Astrocyte of the cerebellum (primary cell): ENCODE measurements around the gene UBR7.

Experiments
- DNase-seq: peaks from one replicate; pipeline ENCODE4 v3.0.0-alpha.2; 2011; ENCODE audit warnings: low read depth
- H3K4me3 ChIP-seq: 2 replicates; pipeline ENCODE4 v1.5.1; 2011; ENCODE audit warnings: mild to moderate bottlenecking, low read depth, low read length, moderate library complexity
- in situ Hi-C: cut with HindIII; loops from 2 replicates; pipeline ENCODE4 v1.10.0; 2017; ENCODE audit warnings: low sequenced_read_pairs
- TF ChIP-seq, protein P1 (sequence below): IDR thresholded peaks from 2 replicates; pipeline ENCODE4 v1.5.1; 2012; ENCODE audit warnings: low read length, low read depth, moderate library complexity, mild to moderate bottlenecking; ENCODE audit errors: missing control alignments

UBR7 gene

DNA sequence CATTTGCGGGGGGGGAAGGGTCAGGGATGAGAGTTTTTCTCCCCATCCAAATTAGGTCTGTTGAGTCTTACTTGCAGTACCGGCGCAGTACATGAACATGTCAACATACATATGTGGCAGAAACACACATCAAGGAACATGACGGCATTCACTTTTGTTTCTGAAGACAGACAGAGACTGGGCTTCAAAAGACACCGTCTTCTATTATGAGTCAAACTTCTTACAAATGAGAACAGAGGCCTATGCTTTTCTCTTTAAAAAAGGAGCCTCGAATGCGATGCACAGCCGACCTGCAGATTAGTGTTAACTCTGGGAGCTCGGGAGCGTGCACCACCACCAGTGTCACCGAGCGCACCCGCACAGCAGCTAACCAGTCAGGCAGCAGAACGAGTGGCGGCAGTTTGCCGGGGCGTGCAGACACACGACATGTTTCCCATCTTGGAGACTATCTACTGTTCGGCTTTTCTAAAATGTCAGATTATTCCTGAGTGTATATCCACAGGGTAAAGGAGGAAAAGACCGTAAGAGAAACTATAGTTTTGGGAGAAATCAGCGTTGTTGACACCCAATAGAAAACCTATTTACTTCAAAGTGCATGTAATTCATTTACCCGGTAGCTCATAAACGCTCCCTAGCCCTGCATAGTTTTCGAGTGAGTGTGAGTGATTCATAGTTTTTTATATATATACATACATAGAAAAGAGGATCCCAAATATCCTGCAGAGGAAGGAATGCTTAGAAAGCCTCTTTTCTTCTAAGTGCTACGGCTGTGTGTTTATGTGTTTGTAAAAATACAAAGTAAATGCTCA, 33.0 kb downstream of the UBR7 start:
- in situ Hi-C loops, result no loop called here
- TF ChIP-seq, protein P1, sequence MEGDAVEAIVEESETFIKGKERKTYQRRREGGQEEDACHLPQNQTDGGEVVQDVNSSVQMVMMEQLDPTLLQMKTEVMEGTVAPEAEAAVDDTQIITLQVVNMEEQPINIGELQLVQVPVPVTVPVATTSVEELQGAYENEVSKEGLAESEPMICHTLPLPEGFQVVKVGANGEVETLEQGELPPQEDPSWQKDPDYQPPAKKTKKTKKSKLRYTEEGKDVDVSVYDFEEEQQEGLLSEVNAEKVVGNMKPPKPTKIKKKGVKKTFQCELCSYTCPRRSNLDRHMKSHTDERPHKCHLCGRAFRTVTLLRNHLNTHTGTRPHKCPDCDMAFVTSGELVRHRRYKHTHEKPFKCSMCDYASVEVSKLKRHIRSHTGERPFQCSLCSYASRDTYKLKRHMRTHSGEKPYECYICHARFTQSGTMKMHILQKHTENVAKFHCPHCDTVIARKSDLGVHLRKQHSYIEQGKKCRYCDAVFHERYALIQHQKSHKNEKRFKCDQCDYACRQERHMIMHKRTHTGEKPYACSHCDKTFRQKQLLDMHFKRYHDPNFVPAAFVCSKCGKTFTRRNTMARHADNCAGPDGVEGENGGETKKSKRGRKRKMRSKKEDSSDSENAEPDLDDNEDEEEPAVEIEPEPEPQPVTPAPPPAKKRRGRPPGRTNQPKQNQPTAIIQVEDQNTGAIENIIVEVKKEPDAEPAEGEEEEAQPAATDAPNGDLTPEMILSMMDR, result no peak
- H3K4me3 ChIP-seq, result no peak overlapping the region
- DNase-seq, result peak; percentile 49

GRCh38 chr14:93240678-93241000, 33.6 kb downstream of the UBR7 start:
- TF ChIP-seq, protein P1, result no peak
- DNase-seq, result no peak
- no peak overlapping the region for H3K4me3 ChIP-seq
- in situ Hi-C loops, result no loop called here

DNA sequence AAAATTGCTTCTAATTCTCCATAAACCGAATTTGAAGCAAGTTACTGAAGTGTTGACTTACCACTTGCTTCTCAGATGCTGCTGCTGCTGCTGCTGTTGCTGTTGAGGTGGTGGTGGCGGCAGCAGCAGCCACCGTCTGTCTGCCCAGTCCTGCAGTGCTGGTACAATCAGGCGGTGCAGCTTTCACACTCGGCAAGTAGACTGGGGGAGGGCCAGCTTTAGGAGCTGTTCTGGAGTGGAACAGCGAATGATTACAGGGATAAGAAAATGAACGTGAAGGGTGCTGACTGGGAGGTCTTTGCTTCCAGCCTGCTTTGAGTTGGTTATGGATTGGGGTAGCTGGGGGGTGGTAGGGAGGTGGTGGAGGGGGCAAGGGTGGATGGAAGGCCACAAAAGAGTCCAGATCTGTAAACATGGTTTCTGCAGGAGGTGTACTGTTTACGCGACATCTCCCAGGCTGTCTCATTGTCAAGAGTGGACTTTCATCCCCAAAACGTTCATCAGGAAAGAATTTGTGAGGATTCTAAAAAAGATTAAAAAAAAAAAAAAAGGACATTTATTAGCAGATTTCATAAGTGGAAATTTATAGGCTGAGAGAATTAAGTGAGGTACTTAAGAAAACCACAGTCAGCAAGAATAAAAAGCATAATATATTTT, 38.8 kb downstream of the UBR7 start:
- H3K4me3 ChIP-seq, result no peak overlapping the region
- TF ChIP-seq, protein P1, result no peak
- in situ Hi-C loops, result no loop called here
- DNase-seq, result no peak

GRCh38 chr14:93246534-93246933, 39.5 kb downstream of the UBR7 start:
- TF ChIP-seq, protein P1, result no peak
- DNase-seq, result no peak
- H3K4me3 ChIP-seq, result no peak overlapping the region
- in situ Hi-C loops, result no loop called here

- H3K4me3 ChIP-seq, result no peak overlapping the region
- TF ChIP-seq, protein P1, result no peak
- no peak for DNase-seq
- in situ Hi-C loops, result no loop called here
Measured at GRCh38 chr14:93249128-93249831, 42.2 kb downstream of the UBR7 start.

GRCh38 chr14:93262446-93262845, 55.4 kb downstream of the UBR7 start:
- in situ Hi-C loops, result no loop called here
- DNase-seq, result no peak
- TF ChIP-seq, protein P1, result no peak
- H3K4me3 ChIP-seq, result no peak overlapping the region
